ENCODE results near the gene ACOX3.

Gene ACOX3

GRCh38 chr4:8328866-8329559, 111.5 kb downstream of the ACOX3 start:
- in situ Hi-C loops (cut with MboI; ENCODE audit: low sequenced_read_pairs), result no loop called here

GRCh38 chr4:8328456-8328855, 112.1 kb downstream of the ACOX3 start:
- in situ Hi-C loops (cut with MboI; ENCODE audit: low sequenced_read_pairs), result no loop called here

GRCh38 chr4:8326206-8326605, 114.3 kb downstream of the ACOX3 start:
- in situ Hi-C loops (cut with MboI; ENCODE audit: low sequenced_read_pairs), result no loop called here

- in situ Hi-C loops (cut with MboI; ENCODE audit: low sequenced_read_pairs), result no loop called here
Observed at GRCh38 chr4:8325291-8325973, 115.1 kb downstream of the ACOX3 start.

- in situ Hi-C loops (cut with MboI; ENCODE audit: low sequenced_read_pairs), result no loop called here
Observed at GRCh38 chr4:8324640-8325239, 115.8 kb downstream of the ACOX3 start.

GRCh38 chr4:8323947-8324555, 116.5 kb downstream of the ACOX3 start:
- in situ Hi-C loops (cut with MboI; ENCODE audit: low sequenced_read_pairs), result no loop called here

- in situ Hi-C loops (cut with MboI; ENCODE audit: low sequenced_read_pairs), result no loop called here
Observed at GRCh38 chr4:8322794-8323704, 117.5 kb downstream of the ACOX3 start.

- in situ Hi-C loops (cut with MboI; ENCODE audit: low sequenced_read_pairs), result no loop called here
Observed at GRCh38 chr4:8321771-8322170, 118.8 kb downstream of the ACOX3 start.

- in situ Hi-C loops (cut with MboI; ENCODE audit: low sequenced_read_pairs), result no loop called here
Observed at GRCh38 chr4:8321220-8321619, 119.3 kb downstream of the ACOX3 start.

- in situ Hi-C loops (cut with MboI; ENCODE audit: low sequenced_read_pairs), result no loop called here
Observed at GRCh38 chr4:8320386-8320750, 120.2 kb downstream of the ACOX3 start.

GRCh38 chr4:8319731-8320385, 120.7 kb downstream of the ACOX3 start:
- in situ Hi-C loops (cut with MboI; ENCODE audit: low sequenced_read_pairs), result no loop called here

GRCh38 chr4:8319061-8319460, 121.5 kb downstream of the ACOX3 start:
- in situ Hi-C loops (cut with MboI; ENCODE audit: low sequenced_read_pairs), result no loop called here

GRCh38 chr4:8318509-8318908, 122.0 kb downstream of the ACOX3 start:
- in situ Hi-C loops (cut with MboI; ENCODE audit: low sequenced_read_pairs), result no loop called here

- in situ Hi-C loops (cut with MboI; ENCODE audit: low sequenced_read_pairs), result no loop called here
Observed at GRCh38 chr4:8317474-8317873, 123.0 kb downstream of the ACOX3 start.

- in situ Hi-C loops (cut with MboI; ENCODE audit: low sequenced_read_pairs), result no loop called here
Observed at GRCh38 chr4:8316911-8317351, 123.6 kb downstream of the ACOX3 start.

Data from HL-60/S4 (cell line).